Neural cell (in vitro differentiated cells): ENCODE measurements around the gene EREG. TPM values are rescaled to one million over a fixed set of nuclear protein-coding genes. Genes with fewer than 3 reads are reported as not detected.

Experiments
- H2AFZ ChIP-seq: fragments of 200-600, 300-800 bp; sonication (generic), shearing (Covaris generic); 2 replicates; pipeline ENCODE4 v1.6.0; 2014; ENCODE audit warnings: low read depth, mild to moderate bottlenecking, antibody characterized with exemption, low read length, moderate library complexity
- H3F3A ChIP-seq: fragments of 200-600 bp; shearing (Covaris generic); 2 replicates; pipeline ENCODE4 v1.6.1; 2016; ENCODE audit warnings: mild to moderate bottlenecking, moderate library complexity, mixed read lengths, antibody characterized with exemption, low read length; ENCODE audit not compliant: insufficient read depth, poor library complexity, severe bottlenecking
- H3K27ac ChIP-seq: fragments of 200-600, 300-800 bp; sonication (generic), shearing (Covaris generic); 2 replicates; pipeline ENCODE4 v1.5.1; 2014; ENCODE audit warnings: mild to moderate bottlenecking, low read length, moderate library complexity
- H3K27me3 ChIP-seq: fragments of 300-800, 200-600 bp; sonication (generic), shearing (Covaris generic); 2 replicates; pipeline ENCODE4 v1.6.0; 2014; ENCODE audit warnings: mild to moderate bottlenecking, low read depth, low read length, moderate library complexity; ENCODE audit not compliant: insufficient read depth
- H3K36me3 ChIP-seq: fragments of 300-800, 200-600 bp; sonication (generic), shearing (Covaris generic); 2 replicates; pipeline ENCODE4 v1.5.1; 2014; ENCODE audit warnings: mild to moderate bottlenecking, antibody characterized with exemption, low read length, moderate library complexity; ENCODE audit not compliant: insufficient read depth
- H3K4me2 ChIP-seq: fragments of 300-800, 200-600 bp; sonication (generic), shearing (Covaris generic); 2 replicates; pipeline ENCODE4 v1.6.0; 2014; ENCODE audit warnings: mild to moderate bottlenecking, low read length
- H3K4me3 ChIP-seq: fragments of 300-800, 200-600 bp; sonication (generic), shearing (Covaris generic); 2 replicates; pipeline ENCODE4 v1.5.1; 2014; ENCODE audit warnings: mild to moderate bottlenecking, low read length, moderate library complexity
- H3K79me2 ChIP-seq: fragments of 200-600 bp; shearing (Covaris generic); replicated peaks from 2 replicates; pipeline ENCODE4 v1.6.0; 2014; ENCODE audit warnings: mild to moderate bottlenecking, low read length, moderate library complexity; ENCODE audit not compliant: insufficient read depth
- H3K9ac ChIP-seq: fragments of 300-800, 200-600 bp; sonication (generic), shearing (Covaris generic); 2 replicates; pipeline ENCODE4 v1.6.1; 2016; ENCODE audit warnings: mild to moderate bottlenecking, low read length, mixed read lengths
- H3K9me2 ChIP-seq: fragments of 200-600 bp; shearing (Covaris generic); 2 replicates; pipeline ENCODE4 v1.6.1; 2016; ENCODE audit warnings: mild to moderate bottlenecking, low read length, mixed read lengths; ENCODE audit not compliant: insufficient read depth
- H3K9me3 ChIP-seq: fragments of 200-600, 300-800 bp; sonication (generic), shearing (Covaris generic); 2 replicates; pipeline ENCODE4 v1.6.1; 2016; ENCODE audit warnings: mild to moderate bottlenecking, mixed run types, low read length, moderate library complexity, mixed read lengths
- H4K20me1 ChIP-seq: fragments of 200-600 bp; shearing (Covaris generic); 2 replicates; pipeline ENCODE4 v1.6.1; 2016; ENCODE audit warnings: mild to moderate bottlenecking, mixed run types; ENCODE audit not compliant: insufficient read depth
- CTCF ChIP-seq: fragments of 450-650 bp; IDR thresholded peaks from 2 replicates; pipeline ENCODE4 v1.5.1; 2014; ENCODE audit warnings: antibody characterized with exemption, mild to moderate bottlenecking, moderate library complexity; ENCODE audit not compliant: poor library complexity, severe bottlenecking
- EP300 ChIP-seq: fragments of 450-650 bp; conservative IDR thresholded peaks from 2 replicates; pipeline ENCODE4 v1.6.1; 2014; ENCODE audit warnings: antibody characterized with exemption, mild to moderate bottlenecking, moderate library complexity; ENCODE audit not compliant: poor library complexity, severe bottlenecking
- EZH2 ChIP-seq: fragments of 200-600, 300-800 bp; shearing (Covaris generic), sonication (generic); IDR thresholded peaks from 2 replicates; pipeline ENCODE4 v1.6.1; 2014; ENCODE audit warnings: antibody characterized with exemption, low read length, borderline replicate concordance, mild to moderate bottlenecking; ENCODE audit not compliant: insufficient read depth, poor library complexity, severe bottlenecking
- MXI1 ChIP-seq: fragments of 450-650 bp; conservative IDR thresholded peaks from 2 replicates; pipeline ENCODE4 v1.6.1; 2014; ENCODE audit warnings: antibody characterized with exemption, mild to moderate bottlenecking; ENCODE audit not compliant: poor library complexity, severe bottlenecking
- POLR2AphosphoS5 ChIP-seq: IDR thresholded peaks from 2 replicates; pipeline ENCODE4 v1.6.1; 2012
- RAD21 ChIP-seq: fragments of 450-650 bp; conservative IDR thresholded peaks from 2 replicates; pipeline ENCODE4 v1.6.1; 2014; ENCODE audit warnings: antibody characterized with exemption, mild to moderate bottlenecking, moderate library complexity
- REST ChIP-seq: IDR thresholded peaks from 2 replicates; pipeline ENCODE4 v1.6.1; 2012; ENCODE audit warnings: borderline replicate concordance
- SMC3 ChIP-seq: fragments of 450-650 bp; conservative IDR thresholded peaks from 2 replicates; pipeline ENCODE4 v1.6.1; 2014; ENCODE audit warnings: antibody characterized with exemption, mild to moderate bottlenecking, moderate library complexity; ENCODE audit not compliant: poor library complexity
- TAF1 ChIP-seq: IDR thresholded peaks from 2 replicates; pipeline ENCODE4 v1.6.1; 2012; ENCODE audit warnings: low read depth
- polyA plus RNA-seq: library from polyadenylated mRNA; depleted of rRNA; stranded (reverse); fragments of >200 nt; gene quantifications from 2 replicates; pipeline ENCODE4 v1.2.3, GENCODE V29; 2014

Gene EREG
- polyA plus RNA-seq, 1 donor from 2014 or later, result not detected

- Histone ChIP-seq H3K9ac (no peak overlapping the region), H3K4me2 (no peak overlapping the region), H3F3A (no peaks in the 10 kb centered on the region), H3K27me3 (no peaks in the 10 kb centered on the region), H2AFZ (no peak overlapping the region), H3K4me3 (no peak overlapping the region), H4K20me1 (no peaks in the 10 kb centered on the region), H3K9me2 (no peaks in the 10 kb centered on the region), H3K9me3 (no peaks in the 10 kb centered on the region), H3K27ac (no peak overlapping the region), H3K36me3 (no peaks in the 10 kb centered on the region), H3K79me2 (no peaks in the 10 kb centered on the region)
- TF ChIP-seq MXI1, result no peak
- TF ChIP-seq SMC3, result no peak
- no peak for TF ChIP-seq EZH2
- TF ChIP-seq TAF1, result no peak
- TF ChIP-seq RAD21, result no peak
- TF ChIP-seq REST, result no peak
- no peak for TF ChIP-seq CTCF
Observed at GRCh38 chr4:74418063-74418670, 53.2 kb downstream of the EREG start.

- no peak overlapping the region for H3K4me2 ChIP-seq
- H3K36me3 ChIP-seq, result no peaks in the 10 kb centered on the region
- H4K20me1 ChIP-seq, result no peaks in the 10 kb centered on the region
- H3K9ac ChIP-seq, result no peak overlapping the region
- no peaks in the 10 kb centered on the region for H3K27me3 ChIP-seq
- TF ChIP-seq RAD21 (no peak), EP300 (no peak), MXI1 (no peak), TAF1 (no peak), POLR2AphosphoS5 (no peak), CTCF (no peak), SMC3 (no peak), REST (no peak), EZH2 (no peak)
- no peak overlapping the region for H3K4me3 ChIP-seq
- H3F3A ChIP-seq, result no peaks in the 10 kb centered on the region
- no peaks in the 10 kb centered on the region for H3K9me2 ChIP-seq
- no peak overlapping the region for H3K27ac ChIP-seq
- no peaks in the 10 kb centered on the region for H3K9me3 ChIP-seq
- H3K79me2 ChIP-seq, result no peaks in the 10 kb centered on the region
- H2AFZ ChIP-seq, result no peak overlapping the region
Observed at GRCh38 chr4:74420863-74421262, 55.9 kb downstream of the EREG start.
